K562 (cell line): Measurements from ENCODE around the gene CAPZB. TPM values are rescaled to one million over a fixed set of nuclear protein-coding genes. Genes with fewer than 3 reads are reported as not detected.

Source experiments
- ARID1B ChIP-seq: fragments of 450-650 bp; IDR thresholded peaks from 2 replicates; pipeline ENCODE4 v1.6.1; 2016; ENCODE audit warnings: antibody characterized with exemption, mild to moderate bottlenecking, inconsistent platforms
- C11orf30 ChIP-seq: fragments of 450-650 bp; IDR thresholded peaks from 2 replicates; pipeline ENCODE4 v1.6.1; 2016; ENCODE audit warnings: low read depth, mild to moderate bottlenecking
- HDGF ChIP-seq: fragments of 450-650 bp; IDR thresholded peaks from 2 replicates; pipeline ENCODE4 v1.6.1; 2016
- L3MBTL2 ChIP-seq: fragments of 450-650 bp; IDR thresholded peaks from 2 replicates; pipeline ENCODE4 v1.6.1; 2016; ENCODE audit warnings: mild to moderate bottlenecking, moderate library complexity
- MAFF ChIP-seq: IDR thresholded peaks from 2 replicates; pipeline ENCODE4 v1.6.1; 2012; ENCODE audit warnings: low read length, improper control_type of control experiment
- MEIS2 ChIP-seq: fragments of 450-650 bp; IDR thresholded peaks from 2 replicates; pipeline ENCODE4 v1.6.1; 2014; ENCODE audit warnings: mild to moderate bottlenecking; ENCODE audit not compliant: partially characterized antibody
- MYNN ChIP-seq, 2 experiments: sonication (generic); formaldehyde crosslinking in 1 of 2; IDR thresholded peaks; 2 replicates each; pipeline versions ENCODE4 v1.5.0 to v1.6.1; 2016 to 2020; ENCODE audit warnings: antibody characterized with exemption in 1 of 2, missing genetic modification reagents in 1 of 2
- NFATC3 ChIP-seq: fragments of 450-650 bp; IDR thresholded peaks from 2 replicates; pipeline ENCODE4 v1.6.1; 2017; ENCODE audit warnings: mild to moderate bottlenecking
- RBBP5 ChIP-seq: fragments of 200-600 bp; sonication (generic); IDR thresholded peaks from 2 replicates; pipeline ENCODE4 v1.6.1; 2012; ENCODE audit warnings: borderline replicate concordance, mild to moderate bottlenecking, low read length, control low read depth, inconsistent platforms; ENCODE audit not compliant: insufficient read depth, poor library complexity, severe bottlenecking
- SAP30 ChIP-seq: fragments of 200-600 bp; sonication (generic); IDR thresholded peaks from 2 replicates; pipeline ENCODE4 v1.6.1; 2012; ENCODE audit warnings: borderline replicate concordance, low read depth, mild to moderate bottlenecking, moderate library complexity, low read length, control low read depth, inconsistent platforms; ENCODE audit not compliant: insufficient read depth, poor library complexity, severe bottlenecking
- SMARCE1 ChIP-seq: fragments of 450-650 bp; IDR thresholded peaks from 2 replicates; pipeline ENCODE4 v1.7.1; 2016; ENCODE audit warnings: mild to moderate bottlenecking
- TARDBP ChIP-seq: fragments of 450-650 bp; IDR thresholded peaks from 2 replicates; pipeline ENCODE4 v1.6.1; 2016
- TEAD4 ChIP-seq, 2 experiments: sonication (generic) in 1 of 2; formaldehyde crosslinking in 1 of 2; IDR thresholded peaks; 2 replicates each; pipeline versions ENCODE4 v1.6.1 to v1.8.0; 2012 to 2022; ENCODE audit warnings: borderline replicate concordance in 1 of 2, inconsistent platforms in 1 of 2, low read length in 1 of 2, mild to moderate bottlenecking in 1 of 2, missing genetic modification reagents in 1 of 2
- ZBTB7A ChIP-seq: IDR thresholded peaks from 2 replicates; pipeline ENCODE4 v1.6.1; 2011; ENCODE audit warnings: low read depth, mild to moderate bottlenecking, low read length, moderate library complexity, borderline replicate concordance; ENCODE audit not compliant: control insufficient read depth
- ZNF253 ChIP-seq: fragments of 250-450 bp; sonication (Bioruptor Pico); conservative IDR thresholded peaks from 2 replicates; pipeline ENCODE4 v1.6.1; 2021; ENCODE audit warnings: mild to moderate bottlenecking
- ZNF316 ChIP-seq: fragments of 450-650 bp; IDR thresholded peaks from 2 replicates; pipeline ENCODE4 v1.6.1; 2016
- polyA plus RNA-seq, 8 experiments: library from polyadenylated mRNA; depleted of rRNA in 4 of 8; stranded (reverse) in 5 of 8; unstranded in 3 of 8; fragments of >200 nt; fragmentation: Nextera tagmentation in 2 of 8; fragmentation: Illumina TruSeq in 1 of 8; extraction: Ambion mirVana in 2 of 8; extraction: Trizol in 1 of 8; gene quantifications; 2 replicates each; pipeline versions ENCODE4 v1.2.1 to v1.2.3, GENCODE V29; 2011 to 2014; ENCODE audit warnings: inconsistent platforms in 1 of 8, missing spikeins in 1 of 8
- total RNA-seq, 7 experiments: library from RNA; depleted of rRNA in 6 of 7; stranded (reverse); fragments of >200 nt in 6 of 7; fragmentation: Illumina TruSeq in 2 of 7; extraction: Trizol in 2 of 7; gene quantifications; 2 replicates each; pipeline versions ENCODE4 v1.2.1 to v1.2.3, GENCODE V29; 2011 to 2021; ENCODE audit warnings: low replicate concordance in 1 of 7
- TF ChIP-seq, protein P1 (sequence below): fragments of 450-650 bp; formaldehyde crosslinking; IDR thresholded peaks from 2 replicates; pipeline ENCODE4 v1.4.0; 2020; ENCODE audit warnings: mild to moderate bottlenecking, moderate library complexity
- TF ChIP-seq, protein P2 (sequence below): fragments of 250-450 bp; sonication (Bioruptor Pico); IDR thresholded peaks from 2 replicates; pipeline ENCODE4 v1.8.0; 2021; ENCODE audit warnings: moderate library complexity, mild to moderate bottlenecking, inconsistent platforms
- TF ChIP-seq, protein P3 (sequence below): fragments of 250-450 bp; sonication (Bioruptor Pico); IDR thresholded peaks from 2 replicates; pipeline ENCODE4 v1.8.0; 2021; ENCODE audit warnings: moderate library complexity, mild to moderate bottlenecking, inconsistent platforms
- TF ChIP-seq, protein P4 (sequence below), 2 experiments: IDR thresholded peaks in 1 of 2; conservative IDR thresholded peaks in 1 of 2; 2 replicates each; pipeline ENCODE4 v1.6.1; 2016; ENCODE audit warnings: low read depth in 2 of 2, mild to moderate bottlenecking in 1 of 2, missing compliant biosample characterization in 1 of 2, missing genetic modification characterization in 1 of 2, moderate library complexity in 1 of 2

Gene CAPZB
- total and polyA plus RNA-seq, 9 of the 15 experiments (the other 6 are each of a cell fraction or from before 2014, with no cell fraction given): 57.6 to 297 (median 125) TPM

DNA sequence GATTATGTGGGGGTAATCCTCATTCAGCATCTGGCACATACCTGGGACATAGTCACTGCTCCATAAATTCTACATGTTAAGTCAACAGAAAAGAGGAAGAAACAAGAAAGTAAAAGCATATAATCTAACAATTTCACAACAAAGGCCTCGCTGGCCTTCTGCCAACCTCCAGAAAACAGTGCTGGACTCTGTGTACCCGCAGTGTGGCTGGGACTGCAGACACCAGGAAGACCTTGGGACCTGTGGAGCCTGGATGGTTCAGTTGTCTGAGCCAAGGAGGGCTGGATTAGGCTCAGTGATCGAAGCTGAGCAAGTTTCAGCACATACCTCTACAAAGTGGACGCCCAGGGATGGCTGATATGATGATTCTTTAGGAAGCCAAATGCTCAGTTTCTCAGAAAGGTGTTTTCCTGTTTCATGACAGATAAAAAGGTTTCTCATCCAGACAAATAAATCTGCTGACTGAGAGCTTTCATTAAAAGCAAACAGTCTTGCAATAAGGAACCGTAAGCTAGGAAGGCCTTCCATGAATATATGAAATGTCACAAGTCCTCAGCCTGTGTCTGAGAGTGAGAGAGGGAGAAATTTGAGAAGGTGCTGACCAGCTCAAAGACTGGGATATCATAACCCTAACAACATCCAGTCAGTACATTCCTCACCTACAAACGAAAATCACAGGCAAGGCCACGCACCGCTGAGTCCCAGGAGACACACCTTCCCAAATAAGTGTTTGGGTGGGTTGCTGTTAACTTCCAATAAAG, 48.4 kb downstream of the CAPZB start (continued):
- TF ChIP-seq MYNN (IDR thresholded peaks at IDR 0.05) (peak; percentile 76; the same call in 1 of the 2 replicates), MYNN (CRISPR knock-in tag; IDR thresholded peaks at IDR 0.05) (no peak), SMARCE1 (peak; percentile 53; the same call in 1 of the 2 replicates), RBBP5 (peak; percentile 10), HDGF (no peak), ZBTB7A (no peak), TEAD4 (IDR thresholded peaks at IDR 0.05; ENCODE audit: low read length) (peak; percentile 44; the same call in 1 of the 2 replicates), TEAD4 (CRISPR knock-in tag; IDR thresholded peaks at IDR 0.05; ENCODE audit: borderline replicate concordance) (no peak), ARID1B (peak; percentile 39; the same call in 1 of the 2 replicates), TARDBP (no peak), L3MBTL2 (no peak), MAFF (peak; percentile 59; the same call in 1 of the 2 replicates), ZNF316 (peak; percentile 86), C11orf30 (peak; percentile 76), NFATC3 (no peak), MEIS2 (peak; percentile 64), SAP30 (no peak), ZNF253 (CRISPR knock-in tag) (no peak)
- TF ChIP-seq, protein P1, sequence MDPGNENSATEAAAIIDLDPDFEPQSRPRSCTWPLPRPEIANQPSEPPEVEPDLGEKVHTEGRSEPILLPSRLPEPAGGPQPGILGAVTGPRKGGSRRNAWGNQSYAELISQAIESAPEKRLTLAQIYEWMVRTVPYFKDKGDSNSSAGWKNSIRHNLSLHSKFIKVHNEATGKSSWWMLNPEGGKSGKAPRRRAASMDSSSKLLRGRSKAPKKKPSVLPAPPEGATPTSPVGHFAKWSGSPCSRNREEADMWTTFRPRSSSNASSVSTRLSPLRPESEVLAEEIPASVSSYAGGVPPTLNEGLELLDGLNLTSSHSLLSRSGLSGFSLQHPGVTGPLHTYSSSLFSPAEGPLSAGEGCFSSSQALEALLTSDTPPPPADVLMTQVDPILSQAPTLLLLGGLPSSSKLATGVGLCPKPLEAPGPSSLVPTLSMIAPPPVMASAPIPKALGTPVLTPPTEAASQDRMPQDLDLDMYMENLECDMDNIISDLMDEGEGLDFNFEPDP (CRISPR knock-in tag): no peak
- TF ChIP-seq, protein P2, sequence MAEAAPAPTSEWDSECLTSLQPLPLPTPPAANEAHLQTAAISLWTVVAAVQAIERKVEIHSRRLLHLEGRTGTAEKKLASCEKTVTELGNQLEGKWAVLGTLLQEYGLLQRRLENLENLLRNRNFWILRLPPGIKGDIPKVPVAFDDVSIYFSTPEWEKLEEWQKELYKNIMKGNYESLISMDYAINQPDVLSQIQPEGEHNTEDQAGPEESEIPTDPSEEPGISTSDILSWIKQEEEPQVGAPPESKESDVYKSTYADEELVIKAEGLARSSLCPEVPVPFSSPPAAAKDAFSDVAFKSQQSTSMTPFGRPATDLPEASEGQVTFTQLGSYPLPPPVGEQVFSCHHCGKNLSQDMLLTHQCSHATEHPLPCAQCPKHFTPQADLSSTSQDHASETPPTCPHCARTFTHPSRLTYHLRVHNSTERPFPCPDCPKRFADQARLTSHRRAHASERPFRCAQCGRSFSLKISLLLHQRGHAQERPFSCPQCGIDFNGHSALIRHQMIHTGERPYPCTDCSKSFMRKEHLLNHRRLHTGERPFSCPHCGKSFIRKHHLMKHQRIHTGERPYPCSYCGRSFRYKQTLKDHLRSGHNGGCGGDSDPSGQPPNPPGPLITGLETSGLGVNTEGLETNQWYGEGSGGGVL (CRISPR knock-in tag): no peak
- TF ChIP-seq, protein P3, sequence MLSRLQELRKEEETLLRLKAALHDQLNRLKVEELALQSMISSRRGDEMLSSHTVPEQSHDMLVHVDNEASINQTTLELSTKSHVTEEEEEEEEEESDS (CRISPR knock-in tag): no peak
- TF ChIP-seq, protein P4, sequence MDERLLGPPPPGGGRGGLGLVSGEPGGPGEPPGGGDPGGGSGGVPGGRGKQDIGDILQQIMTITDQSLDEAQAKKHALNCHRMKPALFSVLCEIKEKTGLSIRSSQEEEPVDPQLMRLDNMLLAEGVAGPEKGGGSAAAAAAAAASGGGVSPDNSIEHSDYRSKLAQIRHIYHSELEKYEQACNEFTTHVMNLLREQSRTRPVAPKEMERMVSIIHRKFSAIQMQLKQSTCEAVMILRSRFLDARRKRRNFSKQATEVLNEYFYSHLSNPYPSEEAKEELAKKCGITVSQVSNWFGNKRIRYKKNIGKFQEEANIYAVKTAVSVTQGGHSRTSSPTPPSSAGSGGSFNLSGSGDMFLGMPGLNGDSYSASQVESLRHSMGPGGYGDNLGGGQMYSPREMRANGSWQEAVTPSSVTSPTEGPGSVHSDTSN (CRISPR knock-in tag; IDR thresholded peaks at IDR 0.05; ENCODE audit: low read depth): no peak
- TF ChIP-seq, protein P4 (tag; conservative IDR thresholded peaks at IDR 0.05; ENCODE audit: low read depth): 0 out of 2 replicates have a peak, but pooled peaks have one; percentile 27
